SU-DHL-6 (cell line): ENCODE data around the gene P3H2.

Experiments
- H2AFZ ChIP-seq: fragments of 200-600 bp; sonication (generic); 2 replicates; pipeline ENCODE4 v1.6.1; 2014; ENCODE audit warnings: low read depth, mild to moderate bottlenecking, moderate library complexity, mixed read lengths, antibody characterized with exemption, low read length; ENCODE audit not compliant: severe bottlenecking
- H3F3A ChIP-seq: fragments of 200-600 bp; shearing (Covaris generic); 2 replicates; pipeline ENCODE4 v1.6.0; 2016; ENCODE audit warnings: antibody characterized with exemption, mild to moderate bottlenecking; ENCODE audit not compliant: insufficient read depth
- H3K27ac ChIP-seq: fragments of 200-600 bp; sonication (generic); 2 replicates; pipeline ENCODE4 v1.5.1; 2016; ENCODE audit warnings: low read depth, mild to moderate bottlenecking, low read length, moderate library complexity, mixed read lengths
- H3K27me3 ChIP-seq: fragments of 200-600 bp; sonication (generic), shearing (Covaris generic); 2 replicates; pipeline ENCODE4 v1.6.0; 2014; ENCODE audit warnings: mild to moderate bottlenecking, low read length
- H3K36me3 ChIP-seq: fragments of 200-600 bp; sonication (generic); 2 replicates; pipeline ENCODE4 v1.6.1; 2014; ENCODE audit warnings: mild to moderate bottlenecking, low read length, mixed read lengths
- H3K4me2 ChIP-seq: fragments of 300-600, 200-600 bp; shearing (Covaris generic), sonication (generic); 2 replicates; pipeline ENCODE4 v1.6.0; 2014; ENCODE audit warnings: low read length, low read depth, mild to moderate bottlenecking; ENCODE audit not compliant: poor library complexity, severe bottlenecking
- H3K4me3 ChIP-seq: fragments of 200-600 bp; sonication (generic); 2 replicates; pipeline ENCODE4 v1.5.1; 2014; ENCODE audit warnings: antibody characterized with exemption, low read length, mild to moderate bottlenecking, mixed read lengths; ENCODE audit not compliant: insufficient read depth, poor library complexity, severe bottlenecking
- H3K79me2 ChIP-seq: fragments of 200-600 bp; sonication (generic); 2 replicates; pipeline ENCODE4 v1.6.1; 2014; ENCODE audit warnings: mild to moderate bottlenecking, low read length, moderate library complexity; ENCODE audit not compliant: insufficient read depth
- H3K9ac ChIP-seq: fragments of 200-600 bp; sonication (generic); 2 replicates; pipeline ENCODE4 v1.7.0; 2014; ENCODE audit warnings: mild to moderate bottlenecking, low read length
- H3K9me2 ChIP-seq: fragments of 200-600 bp; sonication (generic); replicated peaks from 2 replicates; pipeline ENCODE4 v1.6.1; 2014; ENCODE audit warnings: low read length; ENCODE audit not compliant: insufficient read depth
- H3K9me3 ChIP-seq: fragments of 200-600 bp; sonication (generic); 2 replicates; pipeline ENCODE4 v1.6.1; 2014; ENCODE audit warnings: low read length, mixed read lengths; ENCODE audit not compliant: insufficient read depth
- H4K20me1 ChIP-seq: fragments of 200-600 bp; sonication (generic); 2 replicates; pipeline ENCODE4 v1.6.1; 2014; ENCODE audit warnings: low read depth, mild to moderate bottlenecking, antibody characterized with exemption, low read length, moderate library complexity, mixed read lengths
- EZH2phosphoT487 ChIP-seq: fragments of 200-600 bp; sonication (generic), shearing (Covaris generic); conservative IDR thresholded peaks from 2 replicates; pipeline ENCODE4 v1.6.1; 2018; ENCODE audit warnings: mild to moderate bottlenecking, antibody characterized with exemption, low read length, moderate library complexity, mixed read lengths
- TF ChIP-seq, protein P1 (sequence below): fragments of 200-600 bp; sonication (generic); IDR thresholded peaks from one replicate; pipeline ENCODE4 v1.5.1; 2017; ENCODE audit warnings: antibody characterized with exemption, mild to moderate bottlenecking, low read length, moderate library complexity; ENCODE audit not compliant: insufficient read depth, poor library complexity, severe bottlenecking

The P3H2 gene, protein sequence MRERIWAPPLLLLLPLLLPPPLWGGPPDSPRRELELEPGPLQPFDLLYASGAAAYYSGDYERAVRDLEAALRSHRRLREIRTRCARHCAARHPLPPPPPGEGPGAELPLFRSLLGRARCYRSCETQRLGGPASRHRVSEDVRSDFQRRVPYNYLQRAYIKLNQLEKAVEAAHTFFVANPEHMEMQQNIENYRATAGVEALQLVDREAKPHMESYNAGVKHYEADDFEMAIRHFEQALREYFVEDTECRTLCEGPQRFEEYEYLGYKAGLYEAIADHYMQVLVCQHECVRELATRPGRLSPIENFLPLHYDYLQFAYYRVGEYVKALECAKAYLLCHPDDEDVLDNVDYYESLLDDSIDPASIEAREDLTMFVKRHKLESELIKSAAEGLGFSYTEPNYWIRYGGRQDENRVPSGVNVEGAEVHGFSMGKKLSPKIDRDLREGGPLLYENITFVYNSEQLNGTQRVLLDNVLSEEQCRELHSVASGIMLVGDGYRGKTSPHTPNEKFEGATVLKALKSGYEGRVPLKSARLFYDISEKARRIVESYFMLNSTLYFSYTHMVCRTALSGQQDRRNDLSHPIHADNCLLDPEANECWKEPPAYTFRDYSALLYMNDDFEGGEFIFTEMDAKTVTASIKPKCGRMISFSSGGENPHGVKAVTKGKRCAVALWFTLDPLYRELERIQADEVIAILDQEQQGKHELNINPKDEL

DNA sequence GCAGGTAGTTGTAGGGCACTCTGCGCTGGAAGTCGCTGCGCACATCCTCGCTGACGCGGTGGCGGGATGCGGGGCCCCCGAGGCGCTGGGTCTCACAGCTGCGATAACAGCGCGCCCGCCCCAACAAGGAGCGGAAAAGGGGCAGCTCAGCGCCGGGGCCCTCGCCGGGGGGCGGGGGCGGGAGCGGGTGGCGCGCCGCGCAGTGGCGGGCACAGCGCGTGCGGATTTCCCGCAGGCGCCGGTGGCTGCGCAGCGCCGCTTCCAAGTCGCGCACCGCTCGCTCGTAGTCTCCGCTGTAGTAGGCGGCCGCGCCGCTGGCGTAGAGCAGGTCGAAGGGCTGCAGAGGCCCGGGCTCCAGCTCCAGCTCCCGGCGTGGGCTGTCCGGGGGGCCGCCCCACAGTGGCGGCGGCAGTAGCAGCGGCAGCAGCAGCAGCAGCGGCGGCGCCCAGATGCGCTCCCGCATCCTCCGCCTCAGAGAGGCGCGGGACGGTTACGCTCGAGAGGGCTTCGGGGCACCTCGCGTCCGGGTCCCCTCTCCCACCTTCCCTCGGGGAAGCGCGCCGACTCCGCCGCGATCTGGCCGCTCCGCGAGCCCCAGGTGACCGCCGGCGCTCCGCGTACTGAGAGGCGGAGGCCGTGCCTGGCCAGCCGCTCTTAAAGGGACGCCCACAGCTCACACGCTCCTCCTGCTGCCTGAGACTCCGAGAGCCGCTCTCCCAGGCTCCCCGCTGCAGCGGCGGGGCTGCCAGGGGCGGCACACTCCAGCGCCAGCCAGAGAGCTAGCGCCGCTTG, at the start of gene P3H2:
TSS of gene P3H2 (minus strand) at position 629 of the 792 bp plus-strand sequence. CDS start at position 463, 166 bp downstream.
- H3K4me3 ChIP-seq = no peak within 1 kb of the TSS
- H2AFZ ChIP-seq = no peak within 1 kb of the TSS
- H3K4me2 ChIP-seq = no peak within 1 kb of the TSS
- H3K36me3 ChIP-seq = no peaks in the 10 kb centered on the region
- TF ChIP-seq EZH2phosphoT487 = no peak
- TF ChIP-seq, protein P1, sequence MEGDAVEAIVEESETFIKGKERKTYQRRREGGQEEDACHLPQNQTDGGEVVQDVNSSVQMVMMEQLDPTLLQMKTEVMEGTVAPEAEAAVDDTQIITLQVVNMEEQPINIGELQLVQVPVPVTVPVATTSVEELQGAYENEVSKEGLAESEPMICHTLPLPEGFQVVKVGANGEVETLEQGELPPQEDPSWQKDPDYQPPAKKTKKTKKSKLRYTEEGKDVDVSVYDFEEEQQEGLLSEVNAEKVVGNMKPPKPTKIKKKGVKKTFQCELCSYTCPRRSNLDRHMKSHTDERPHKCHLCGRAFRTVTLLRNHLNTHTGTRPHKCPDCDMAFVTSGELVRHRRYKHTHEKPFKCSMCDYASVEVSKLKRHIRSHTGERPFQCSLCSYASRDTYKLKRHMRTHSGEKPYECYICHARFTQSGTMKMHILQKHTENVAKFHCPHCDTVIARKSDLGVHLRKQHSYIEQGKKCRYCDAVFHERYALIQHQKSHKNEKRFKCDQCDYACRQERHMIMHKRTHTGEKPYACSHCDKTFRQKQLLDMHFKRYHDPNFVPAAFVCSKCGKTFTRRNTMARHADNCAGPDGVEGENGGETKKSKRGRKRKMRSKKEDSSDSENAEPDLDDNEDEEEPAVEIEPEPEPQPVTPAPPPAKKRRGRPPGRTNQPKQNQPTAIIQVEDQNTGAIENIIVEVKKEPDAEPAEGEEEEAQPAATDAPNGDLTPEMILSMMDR = no peak
- H3K27me3 ChIP-seq = no peaks in the 10 kb centered on the region
- no peaks in the 10 kb centered on the region for H3K79me2 ChIP-seq
- H3K27ac ChIP-seq = no peak within 1 kb of the TSS
- H3K9me2 ChIP-seq = no peaks in the 10 kb centered on the region
- H3K9me3 ChIP-seq = no peaks in the 10 kb centered on the region
- no peak within 1 kb of the TSS for H3K9ac ChIP-seq
- H4K20me1 ChIP-seq = no peaks in the 10 kb centered on the region
- no peaks in the 10 kb centered on the region for H3F3A ChIP-seq

DNA sequence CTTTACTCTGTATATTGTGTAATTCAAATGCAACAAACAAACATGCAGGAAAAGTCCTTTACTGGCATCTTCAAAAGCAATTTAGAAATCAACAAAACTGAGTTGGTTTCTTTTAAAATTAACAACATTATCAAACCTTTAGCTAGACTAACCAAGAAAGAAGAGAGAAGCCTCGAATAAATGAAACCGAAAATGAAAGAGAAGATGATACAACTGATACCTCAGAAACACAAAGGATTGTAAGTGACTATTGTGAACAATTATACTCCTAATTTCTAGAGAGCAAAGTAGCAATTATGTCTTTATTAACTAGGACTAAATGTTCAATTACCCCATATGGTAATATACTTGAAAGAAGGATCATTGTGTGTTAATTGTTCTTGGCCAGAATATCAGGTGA, 49.2 kb upstream of the P3H2 start:
- no peaks in the 10 kb centered on the region for H3K36me3 ChIP-seq
- no peak overlapping the region for H3K27ac ChIP-seq
- H3K79me2 ChIP-seq = no peaks in the 10 kb centered on the region
- H4K20me1 ChIP-seq = no peaks in the 10 kb centered on the region
- 0 out of 2 replicates have a peak, but pooled peaks cover 4% of the 10 kb centered on the region for H3K9me3 ChIP-seq
- no peak overlapping the region for H2AFZ ChIP-seq
- no peak overlapping the region for H3K4me3 ChIP-seq
- H3K27me3 ChIP-seq = no peaks in the 10 kb centered on the region
- H3F3A ChIP-seq = no peaks in the 10 kb centered on the region
- no peaks in the 10 kb centered on the region for H3K9me2 ChIP-seq
- no peak overlapping the region for H3K4me2 ChIP-seq
- no peak for TF ChIP-seq EZH2phosphoT487
- TF ChIP-seq, protein P1 = no peak
- no peak overlapping the region for H3K9ac ChIP-seq

DNA sequence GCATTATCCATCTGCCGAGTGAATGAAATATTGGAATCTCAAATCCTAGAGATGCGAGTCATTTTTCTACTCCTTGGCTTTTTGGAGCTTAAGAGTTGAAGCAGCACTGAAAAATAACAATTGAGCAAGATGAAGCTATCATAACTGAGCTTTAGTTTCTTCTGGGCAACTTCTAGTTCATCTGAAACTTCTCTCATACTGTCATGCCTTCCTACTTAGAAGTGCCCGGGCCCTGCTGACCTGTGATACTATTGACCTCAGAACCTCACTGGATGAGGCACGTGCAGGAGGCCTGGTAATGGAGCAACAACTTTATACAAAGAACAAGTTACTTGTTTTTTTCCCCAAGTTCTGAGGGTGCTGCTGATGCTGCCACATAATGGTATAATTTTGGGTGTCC, 48.5 kb upstream of the P3H2 start:
- Histone ChIP-seq H3K79me2 (no peaks in the 10 kb centered on the region), H3K9me3 (0 out of 2 replicates have a peak, but pooled peaks cover 4% of the 10 kb centered on the region), H3K4me2 (no peak overlapping the region), H3K9me2 (no peaks in the 10 kb centered on the region), H3K36me3 (no peaks in the 10 kb centered on the region), H3K4me3 (no peak overlapping the region), H3K27me3 (no peaks in the 10 kb centered on the region), H3K9ac (no peak overlapping the region), H4K20me1 (no peaks in the 10 kb centered on the region), H2AFZ (no peak overlapping the region), H3K27ac (no peak overlapping the region), H3F3A (no peaks in the 10 kb centered on the region)
- TF ChIP-seq, protein P1 = no peak
- TF ChIP-seq EZH2phosphoT487 = no peak
